SK-N-SH treated with all-trans-retinoic acid at 6 μM for 48 hours (cell line): ENCODE measurements around the gene DNAH8.
"Not testable (repeated sequence)": the region's sequence is repeated elsewhere in the genome, so short reads cannot be mapped to it uniquely, and the experiment has no call there.

Source experiments
- ATAC-seq: fragments of 200-7000 bp; cut with Tn5 transposase; 3 replicates; pipeline ENCODE4 v1.9.1; 2020; ENCODE audit warnings: mild to moderate bottlenecking, moderate library complexity
- ARNTL ChIP-seq: fragments of 450-650 bp; formaldehyde crosslinking; IDR thresholded peaks from 2 replicates; pipeline ENCODE4 v1.5.0; 2020; ENCODE audit warnings: low read depth, mild to moderate bottlenecking, moderate library complexity, borderline replicate concordance
- BACH2 ChIP-seq: fragments of 250-450 bp; sonication (Bioruptor Pico); IDR thresholded peaks from 2 replicates; pipeline ENCODE4 v1.9.0; 2021; ENCODE audit warnings: mild to moderate bottlenecking, borderline replicate concordance
- CREB5 ChIP-seq: fragments of 250-450 bp; sonication (Bioruptor Pico); IDR thresholded peaks from 2 replicates; pipeline ENCODE4 v1.5.1; 2020; ENCODE audit warnings: low read depth, mild to moderate bottlenecking, moderate library complexity
- CSDC2 ChIP-seq: fragments of 250-450 bp; sonication (Bioruptor Pico); IDR thresholded peaks from 2 replicates; pipeline ENCODE4 v1.5.0; 2020; ENCODE audit warnings: mild to moderate bottlenecking, moderate library complexity
- CSRNP3 ChIP-seq: fragments of 250-450 bp; sonication (Bioruptor Pico); IDR thresholded peaks from 2 replicates; pipeline ENCODE4 v1.5.1; 2021; ENCODE audit warnings: mild to moderate bottlenecking, moderate library complexity
- ESRRG ChIP-seq: fragments of 250-450 bp; sonication (Bioruptor Pico); IDR thresholded peaks from 2 replicates; pipeline ENCODE4 v1.6.1; 2021; ENCODE audit warnings: mild to moderate bottlenecking
- ISL1 ChIP-seq: fragments of 250-450 bp; sonication (Bioruptor Pico); IDR thresholded peaks from 2 replicates; pipeline ENCODE4 v2.1.2; 2022; ENCODE audit warnings: mild to moderate bottlenecking, moderate library complexity
- OSR1 ChIP-seq: fragments of 250-450 bp; sonication (Bioruptor Pico); IDR thresholded peaks from 2 replicates; pipeline ENCODE4 v1.8.0; 2022; ENCODE audit warnings: moderate library complexity, mild to moderate bottlenecking, inconsistent platforms
- PATZ1 ChIP-seq: fragments of 250-450 bp; sonication (Bioruptor Pico); IDR thresholded peaks from 2 replicates; pipeline ENCODE4 v1.8.0; 2020; ENCODE audit warnings: mild to moderate bottlenecking, moderate library complexity, borderline replicate concordance
- PPARA ChIP-seq: fragments of 250-450 bp; sonication (Bioruptor Pico); IDR thresholded peaks from 2 replicates; pipeline ENCODE4 v1.5.0; 2020; ENCODE audit warnings: mild to moderate bottlenecking, borderline replicate concordance
- RARB ChIP-seq: fragments of 250-450 bp; sonication (Bioruptor Pico); IDR thresholded peaks from 2 replicates; pipeline ENCODE4 v1.8.0; 2021; ENCODE audit warnings: mild to moderate bottlenecking, moderate library complexity
- SNAI2 ChIP-seq: fragments of 250-450 bp; sonication (Bioruptor Pico); IDR thresholded peaks from 2 replicates; pipeline ENCODE4 v1.5.0; 2020; ENCODE audit warnings: mild to moderate bottlenecking, moderate library complexity
- TCF4 ChIP-seq: fragments of 250-450 bp; sonication (Bioruptor Pico); IDR thresholded peaks from 2 replicates; pipeline ENCODE4 v1.8.0; 2021; ENCODE audit warnings: mild to moderate bottlenecking, moderate library complexity, borderline replicate concordance
- TSHZ2 ChIP-seq: fragments of 250-450 bp; sonication (Bioruptor Pico); IDR thresholded peaks from 2 replicates; pipeline ENCODE4 v1.5.0; 2020; ENCODE audit warnings: mild to moderate bottlenecking, moderate library complexity
- ZC3H10 ChIP-seq: fragments of 250-450 bp; sonication (Bioruptor Pico); IDR thresholded peaks from 2 replicates; pipeline ENCODE4 v1.5.1; 2021; ENCODE audit warnings: mild to moderate bottlenecking, moderate library complexity
- ZFP3 ChIP-seq: fragments of 250-450 bp; sonication (Bioruptor Pico); IDR thresholded peaks from 2 replicates; pipeline ENCODE4 v1.5.0; 2020; ENCODE audit warnings: mild to moderate bottlenecking, moderate library complexity
- ZFP30 ChIP-seq: fragments of 450-650 bp; formaldehyde crosslinking; IDR thresholded peaks from 2 replicates; pipeline ENCODE4 v1.5.0; 2022; ENCODE audit warnings: mild to moderate bottlenecking, moderate library complexity
- ZNF565 ChIP-seq: fragments of 450-650 bp; formaldehyde crosslinking; conservative IDR thresholded peaks from 2 replicates; pipeline ENCODE4 v1.5.0; 2020; ENCODE audit warnings: low read depth, mild to moderate bottlenecking, moderate library complexity
- ZNF70 ChIP-seq: fragments of 450-650 bp; formaldehyde crosslinking; IDR thresholded peaks from 2 replicates; pipeline ENCODE4 v1.5.0; 2020; ENCODE audit warnings: mild to moderate bottlenecking, moderate library complexity
- ZNF8 ChIP-seq: fragments of 450-650 bp; formaldehyde crosslinking; IDR thresholded peaks from 2 replicates; pipeline ENCODE4 v1.5.0; 2020; ENCODE audit warnings: mild to moderate bottlenecking, moderate library complexity

Gene DNAH8

GRCh38 chr6:38871741-38872568 is 156.8 kb downstream of the DNAH8 start:
- peak; percentile 92 for ATAC-seq
- TF ChIP-seq RARB (CRISPR knock-in tag), result no peak
- TF ChIP-seq ARNTL (CRISPR knock-in tag), result no peak
- TF ChIP-seq ZNF8 (CRISPR knock-in tag), result no peak
- no peak for TF ChIP-seq ISL1
- no peak for TF ChIP-seq TCF4 (CRISPR knock-in tag)
- no peak for TF ChIP-seq ZFP30
- no peak for TF ChIP-seq PPARA (CRISPR knock-in tag)
- no peak for TF ChIP-seq CREB5 (CRISPR knock-in tag)
- no peak for TF ChIP-seq TSHZ2 (CRISPR knock-in tag)
- no peak for TF ChIP-seq BACH2 (CRISPR knock-in tag)
- TF ChIP-seq ZC3H10 (CRISPR knock-in tag), result no peak
- TF ChIP-seq CSRNP3, result no peak
- TF ChIP-seq ZNF565 (CRISPR knock-in tag), result no peak
- TF ChIP-seq OSR1 (CRISPR knock-in tag), result no peak
- TF ChIP-seq ZNF70 (CRISPR knock-in tag), result no peak
- no peak for TF ChIP-seq CSDC2 (CRISPR knock-in tag)

GRCh38 chr6:38873001-38873400 is 157.9 kb downstream of the DNAH8 start:
- TF ChIP-seq TSHZ2 (CRISPR knock-in tag) (no peak), ZNF565 (CRISPR knock-in tag) (no peak), CSRNP3 (no peak), PATZ1 (CRISPR knock-in tag) (no peak), ZC3H10 (CRISPR knock-in tag) (no peak), ISL1 (no peak), PPARA (CRISPR knock-in tag) (no peak), TCF4 (CRISPR knock-in tag) (no peak), SNAI2 (CRISPR knock-in tag) (no peak), ESRRG (CRISPR knock-in tag) (no peak), ZNF70 (CRISPR knock-in tag) (no peak), ARNTL (CRISPR knock-in tag) (no peak), ZFP30 (no peak), ZFP3 (CRISPR knock-in tag) (no peak)

GRCh38 chr6:38873816-38874215 is 158.7 kb downstream of the DNAH8 start:
- not testable (repeated sequence) for ATAC-seq

More at GRCh38 chr6:38873001-38873400, 157.9 kb downstream of the DNAH8 start:
- no peak for ATAC-seq
